ENCODE measurements around the gene WNT7B.

Gene WNT7B

GRCh38 chr22:45911601-45912271, 65.2 kb downstream of the WNT7B start:
- no peak for ATAC-seq
- H3K9me3 Mint-ChIP-seq = peaks cover 5% of the 10 kb centered on the region
- no peak overlapping the region for H3K27ac Mint-ChIP-seq
- H3K4me1 Mint-ChIP-seq = peaks cover 5% of the 10 kb centered on the region
- no peak for DNase-seq (ENCODE audit: low spot score in 2 of 2)
- H3K36me3 Mint-ChIP-seq = no peaks in the 10 kb centered on the region
- H3K4me3 Mint-ChIP-seq = no peak overlapping the region

GRCh38 chr22:45910928-45911467, 66.0 kb downstream of the WNT7B start:
- Mint-ChIP-seq H3K9me3 (peaks cover 5% of the 10 kb centered on the region), H3K4me3 (no peak overlapping the region), H3K4me1 (peaks cover 5% of the 10 kb centered on the region), H3K27ac (peak overlapping the region; percentile 23), H3K36me3 (no peaks in the 10 kb centered on the region)
- ATAC-seq (no peak), DNase-seq (ENCODE audit: low spot score in 2 of 2) (no peak)

GRCh38 chr22:45908961-45909360, 68.0 kb downstream of the WNT7B start:
- Mint-ChIP-seq H3K9me3 (peaks cover under 1% of the 10 kb centered on the region), H3K36me3 (no peaks in the 10 kb centered on the region), H3K4me1 (peaks cover 5% of the 10 kb centered on the region), H3K4me3 (no peak overlapping the region), H3K27ac (no peak overlapping the region)
- DNase-seq (ENCODE audit: low spot score in 2 of 2) = no peak
- ATAC-seq = no peak

- no peak for DNase-seq (ENCODE audit: low spot score in 2 of 2)
- no peak overlapping the region for H3K27ac Mint-ChIP-seq
- no peak overlapping the region for H3K4me3 Mint-ChIP-seq
- no peaks in the 10 kb centered on the region for H3K9me3 Mint-ChIP-seq
- H3K4me1 Mint-ChIP-seq = no peaks in the 10 kb centered on the region
- no peaks in the 10 kb centered on the region for H3K36me3 Mint-ChIP-seq
- no peak for ATAC-seq
Measured at GRCh38 chr22:45907996-45908395, 69.0 kb downstream of the WNT7B start.

GRCh38 chr22:45907378-45907777, 69.6 kb downstream of the WNT7B start:
- DNase-seq (ENCODE audit: low spot score in 2 of 2) (no peak), ATAC-seq (no peak)
- no peaks in the 10 kb centered on the region for H3K36me3 Mint-ChIP-seq
- no peaks in the 10 kb centered on the region for H3K9me3 Mint-ChIP-seq
- no peak overlapping the region for H3K27ac Mint-ChIP-seq
- no peak overlapping the region for H3K4me3 Mint-ChIP-seq
- no peaks in the 10 kb centered on the region for H3K4me1 Mint-ChIP-seq

GRCh38 chr22:45906946-45907345, 70.0 kb downstream of the WNT7B start:
- Mint-ChIP-seq H3K27ac (no peak overlapping the region), H3K9me3 (no peaks in the 10 kb centered on the region), H3K4me1 (no peaks in the 10 kb centered on the region), H3K4me3 (no peak overlapping the region), H3K36me3 (no peaks in the 10 kb centered on the region)
- no peak for ATAC-seq
- DNase-seq (ENCODE audit: low spot score in 2 of 2) = no peak

GRCh38 chr22:45905924-45906865, 70.8 kb downstream of the WNT7B start:
- ATAC-seq = no peak
- H3K27ac Mint-ChIP-seq = no peak overlapping the region

GRCh38 chr22:45905326-45905923, 71.5 kb downstream of the WNT7B start:
- Mint-ChIP-seq H3K9me3 (no peaks in the 10 kb centered on the region), H3K36me3 (no peaks in the 10 kb centered on the region), H3K4me1 (no peaks in the 10 kb centered on the region), H3K4me3 (no peak overlapping the region), H3K27ac (no peak overlapping the region)
- DNase-seq (ENCODE audit: low spot score in 2 of 2) (no peak), ATAC-seq (no peak)

More at GRCh38 chr22:45905924-45906865, 70.8 kb downstream of the WNT7B start:
- DNase-seq (ENCODE audit: low spot score in 2 of 2) = no peak
- H3K36me3 Mint-ChIP-seq = no peaks in the 10 kb centered on the region
- H3K4me1 Mint-ChIP-seq = no peaks in the 10 kb centered on the region
- no peak overlapping the region for H3K4me3 Mint-ChIP-seq
- H3K9me3 Mint-ChIP-seq = no peaks in the 10 kb centered on the region

GRCh38 chr22:45904236-45904635, 72.7 kb downstream of the WNT7B start:
- ATAC-seq (no peak), DNase-seq (ENCODE audit: low spot score in 2 of 2) (no peak)
- Mint-ChIP-seq H3K4me3 (no peak overlapping the region), H3K9me3 (no peaks in the 10 kb centered on the region), H3K4me1 (no peaks in the 10 kb centered on the region), H3K36me3 (no peaks in the 10 kb centered on the region), H3K27ac (no peak overlapping the region)

- DNase-seq (ENCODE audit: low spot score in 2 of 2) (no peak), ATAC-seq (peak; percentile 5)
- no peak overlapping the region for H3K27ac Mint-ChIP-seq
- no peaks in the 10 kb centered on the region for H3K9me3 Mint-ChIP-seq
- no peaks in the 10 kb centered on the region for H3K4me1 Mint-ChIP-seq
- no peaks in the 10 kb centered on the region for H3K36me3 Mint-ChIP-seq
- no peak overlapping the region for H3K4me3 Mint-ChIP-seq
Measured at GRCh38 chr22:45903355-45904135, 73.4 kb downstream of the WNT7B start.

GRCh38 chr22:45897736-45898135, 79.2 kb downstream of the WNT7B start:
- H3K27ac Mint-ChIP-seq = no peak overlapping the region
- no peak overlapping the region for H3K4me3 Mint-ChIP-seq
- H3K36me3 Mint-ChIP-seq = no peaks in the 10 kb centered on the region
- DNase-seq (ENCODE audit: low spot score in 2 of 2) = no peak
- H3K4me1 Mint-ChIP-seq = no peaks in the 10 kb centered on the region
- no peak for ATAC-seq
- H3K9me3 Mint-ChIP-seq = no peaks in the 10 kb centered on the region

- Mint-ChIP-seq H3K36me3 (no peaks in the 10 kb centered on the region), H3K4me1 (no peaks in the 10 kb centered on the region), H3K9me3 (no peaks in the 10 kb centered on the region), H3K27ac (no peak overlapping the region), H3K4me3 (no peak overlapping the region)
- DNase-seq (ENCODE audit: low spot score in 2 of 2) (no peak), ATAC-seq (no peak)
Measured at GRCh38 chr22:45896964-45897538, 79.9 kb downstream of the WNT7B start.

- Mint-ChIP-seq H3K4me3 (no peak overlapping the region), H3K4me1 (no peaks in the 10 kb centered on the region), H3K9me3 (no peaks in the 10 kb centered on the region), H3K36me3 (no peaks in the 10 kb centered on the region), H3K27ac (no peak overlapping the region)
- ATAC-seq = no peak
- no peak for DNase-seq (ENCODE audit: low spot score in 2 of 2)
Measured at GRCh38 chr22:45896153-45896951, 80.6 kb downstream of the WNT7B start.

Measured in stimulated activated effector memory CD8-positive, alpha-beta T cell treated with anti-CD3 and anti-CD28 coated beads, Interleukin-12 subunit alpha, Interleukin-12 subunit beta, amount 100 ng/mL, for 72 hours (primary cell).